GM12872 (cell line): ENCODE results near the gene BEX1.

Experiments used
- TF ChIP-seq, protein P1 (sequence below): IDR thresholded peaks from 3 replicates; pipeline ENCODE4 v1.5.1; 2011; ENCODE audit warnings: low read depth, mild to moderate bottlenecking, low read length, moderate library complexity; ENCODE audit not compliant: insufficient read depth

BEX1 gene

DNA sequence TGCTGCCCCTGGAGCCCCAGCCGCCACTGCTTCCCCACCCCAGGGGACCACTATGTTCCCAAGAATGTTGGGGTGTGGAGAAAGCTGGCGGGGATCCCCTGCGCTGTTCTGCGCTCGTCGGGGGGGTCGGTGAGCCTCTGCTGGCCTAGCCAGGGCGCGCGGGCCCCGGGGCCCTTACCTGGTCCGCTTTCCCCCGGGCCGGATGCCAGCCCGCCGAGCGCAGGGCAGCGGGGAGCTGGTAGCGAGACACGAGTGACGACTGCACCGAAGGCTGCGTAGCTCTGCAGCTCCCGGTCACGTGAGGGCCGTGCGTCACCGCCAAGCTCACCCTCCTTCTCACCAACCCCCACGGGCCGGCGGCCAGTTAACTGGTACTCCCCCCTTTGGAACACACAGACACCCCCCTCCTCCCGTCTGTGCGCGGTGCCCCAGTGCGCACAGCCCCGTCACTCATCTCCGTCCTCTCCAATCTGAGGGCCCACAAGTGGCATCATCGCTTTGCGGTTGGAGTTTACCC is at the start of gene BEX1:
Gene BEX1, minus strand, starts transcription at position 254 of the 517 bp plus-strand sequence. CDS start 897 bp downstream, outside the sequence.
- TF ChIP-seq, protein P1, sequence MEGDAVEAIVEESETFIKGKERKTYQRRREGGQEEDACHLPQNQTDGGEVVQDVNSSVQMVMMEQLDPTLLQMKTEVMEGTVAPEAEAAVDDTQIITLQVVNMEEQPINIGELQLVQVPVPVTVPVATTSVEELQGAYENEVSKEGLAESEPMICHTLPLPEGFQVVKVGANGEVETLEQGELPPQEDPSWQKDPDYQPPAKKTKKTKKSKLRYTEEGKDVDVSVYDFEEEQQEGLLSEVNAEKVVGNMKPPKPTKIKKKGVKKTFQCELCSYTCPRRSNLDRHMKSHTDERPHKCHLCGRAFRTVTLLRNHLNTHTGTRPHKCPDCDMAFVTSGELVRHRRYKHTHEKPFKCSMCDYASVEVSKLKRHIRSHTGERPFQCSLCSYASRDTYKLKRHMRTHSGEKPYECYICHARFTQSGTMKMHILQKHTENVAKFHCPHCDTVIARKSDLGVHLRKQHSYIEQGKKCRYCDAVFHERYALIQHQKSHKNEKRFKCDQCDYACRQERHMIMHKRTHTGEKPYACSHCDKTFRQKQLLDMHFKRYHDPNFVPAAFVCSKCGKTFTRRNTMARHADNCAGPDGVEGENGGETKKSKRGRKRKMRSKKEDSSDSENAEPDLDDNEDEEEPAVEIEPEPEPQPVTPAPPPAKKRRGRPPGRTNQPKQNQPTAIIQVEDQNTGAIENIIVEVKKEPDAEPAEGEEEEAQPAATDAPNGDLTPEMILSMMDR, result no peak

DNA sequence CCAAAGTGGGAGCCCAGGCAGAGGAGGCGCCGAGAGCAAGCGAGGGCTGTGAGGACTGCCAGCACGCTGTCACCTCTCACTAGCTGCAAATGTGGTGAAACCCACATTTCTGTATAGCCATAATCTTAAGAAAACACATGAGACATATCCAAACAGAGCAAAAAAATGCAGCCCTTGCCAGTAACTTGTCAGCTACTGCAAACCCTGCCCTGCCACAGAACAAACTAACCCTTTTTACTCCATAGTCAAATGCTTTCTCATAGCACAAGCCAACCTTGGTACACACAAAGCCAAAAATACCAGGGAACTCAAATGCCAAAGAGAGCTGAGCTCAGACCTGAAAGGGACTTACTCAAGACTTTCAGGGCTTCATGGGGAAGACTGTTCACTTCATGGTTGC is 43.9 kb upstream of the BEX1 start:
- TF ChIP-seq, protein P1, result no peak

DNA sequence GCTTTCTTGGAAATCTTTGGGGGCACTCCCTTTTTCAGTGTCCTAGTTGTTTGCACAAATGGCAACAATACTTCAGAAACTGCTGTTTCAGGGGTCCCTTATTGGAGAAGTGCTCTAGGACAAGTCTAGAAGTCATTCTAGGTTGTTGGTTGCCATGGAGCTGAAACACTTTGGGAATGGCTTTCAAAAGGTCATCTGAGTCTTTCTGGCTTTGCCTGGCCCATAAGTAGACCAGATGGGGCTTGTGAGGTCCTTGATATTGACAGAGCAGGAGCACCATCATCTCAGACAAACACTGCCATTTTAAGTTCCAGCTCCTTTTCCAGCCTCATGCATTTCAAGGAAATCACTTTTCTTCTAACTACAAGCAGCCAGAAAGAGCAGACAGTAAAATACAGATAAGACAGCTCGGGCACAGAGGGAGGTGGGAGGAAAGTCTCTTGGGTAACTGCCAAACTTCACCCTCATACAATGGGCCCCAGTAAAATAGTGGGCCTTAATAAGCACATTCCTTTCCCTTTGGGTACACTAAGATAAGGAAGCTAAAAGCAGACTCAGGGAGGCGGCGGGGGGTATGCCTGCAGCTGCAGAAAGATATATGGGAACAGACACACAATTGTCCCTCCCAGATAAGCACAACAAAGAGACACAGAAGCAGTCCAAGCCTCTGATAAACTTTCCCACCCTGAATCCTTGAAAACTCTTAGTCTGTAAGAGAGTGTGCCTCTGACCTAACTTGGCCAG is 37.5 kb upstream of the BEX1 start:
- TF ChIP-seq, protein P1, result no peak

DNA sequence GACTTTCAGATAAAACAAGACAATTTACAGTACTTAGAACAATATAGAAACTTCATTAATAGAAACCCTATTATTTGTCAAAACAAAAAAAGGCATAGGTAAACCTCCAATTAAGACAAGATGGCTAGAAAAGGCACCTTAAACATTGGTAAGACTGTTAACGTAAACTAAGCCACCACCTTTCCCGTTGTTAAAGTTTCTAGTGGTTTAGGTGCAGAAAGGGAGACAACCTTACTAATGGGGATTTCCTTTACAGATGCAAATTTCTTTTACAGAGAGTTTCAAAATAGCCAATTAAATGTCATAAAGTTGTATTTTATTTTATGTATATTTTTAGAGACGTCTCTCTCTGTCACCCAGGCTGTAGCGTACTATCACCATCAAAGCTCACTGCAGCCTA is 36.5 kb upstream of the BEX1 start:
- TF ChIP-seq, protein P1, result no peak

DNA sequence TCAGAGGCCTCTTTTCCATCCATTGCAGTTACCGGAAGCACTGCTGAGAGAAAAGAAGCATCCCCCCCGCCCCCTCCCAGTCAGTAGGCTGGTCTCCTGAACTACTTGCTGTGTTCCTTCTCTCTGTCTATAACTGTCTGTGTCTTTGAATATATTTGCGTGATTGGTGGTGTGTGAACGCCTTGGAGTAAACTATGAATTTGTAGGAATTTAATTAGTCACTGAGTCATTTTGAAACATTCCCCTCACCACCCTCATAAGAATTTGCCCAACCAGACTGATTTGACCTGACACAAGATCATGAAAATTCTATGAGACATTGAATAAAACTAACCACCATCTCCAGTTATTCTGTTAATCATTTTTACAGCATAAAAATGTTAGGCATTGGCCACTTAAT is 35.7 kb upstream of the BEX1 start:
- TF ChIP-seq, protein P1, result no peak

DNA sequence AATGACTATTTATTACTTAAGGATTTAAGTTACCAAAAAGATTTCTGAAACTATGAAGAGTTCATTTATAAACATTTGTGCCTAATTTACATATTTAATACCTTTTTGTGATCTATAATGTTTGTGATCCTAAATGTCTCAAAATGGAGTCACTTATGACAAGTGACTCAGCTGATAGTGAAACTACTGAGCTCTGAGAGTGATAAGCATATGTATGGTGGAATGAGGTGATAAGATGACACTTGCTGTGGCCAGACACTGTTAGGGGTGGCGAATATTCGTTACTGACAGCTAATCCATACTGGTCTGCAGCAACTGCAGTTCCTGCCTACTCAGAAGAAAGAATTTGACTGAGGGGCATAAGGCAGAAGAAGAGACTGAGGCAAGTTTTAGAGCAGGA is 34.5 kb upstream of the BEX1 start:
- TF ChIP-seq, protein P1, result no peak

DNA sequence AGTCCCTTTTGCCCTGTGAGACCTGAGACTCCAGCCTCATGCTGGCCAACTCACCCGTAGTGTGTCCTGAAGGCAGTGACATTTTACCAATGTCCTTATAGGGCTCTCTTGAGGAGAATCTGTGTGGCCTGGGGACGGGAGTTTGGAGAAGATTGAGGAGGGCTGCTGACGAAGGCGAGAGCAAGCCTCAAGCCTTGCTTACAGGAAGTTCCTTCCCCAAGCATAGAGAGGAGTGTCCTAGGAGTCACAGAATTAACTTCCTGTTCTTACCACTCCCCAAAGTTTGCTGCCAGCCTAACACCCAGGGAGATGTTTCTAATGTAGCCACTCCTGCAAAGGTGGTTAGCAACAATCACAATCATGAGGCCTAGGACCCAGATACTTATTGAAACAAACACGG is 29.0 kb upstream of the BEX1 start, which contains the start of gene NXF3:
Gene NXF3, minus strand, starts transcription at position 202 of the 400 bp plus-strand sequence. Its CDS starts 120 bp downstream, at position 82.
- TF ChIP-seq, protein P1, result no peak
